HUES48 (cell line): ENCODE data around the gene DBN1.

Experiments used
- H3K27ac ChIP-seq: one replicate; pipeline ENCODE4 v1.7.0; 2013; ENCODE audit warnings: low read depth, low read length, inconsistent platforms
- H3K27me3 ChIP-seq: 2 replicates; pipeline ENCODE4 v1.6.1; 2013; ENCODE audit warnings: mild to moderate bottlenecking, low read length; ENCODE audit not compliant: control insufficient read depth, insufficient read depth
- H3K36me3 ChIP-seq: 2 replicates; pipeline ENCODE4 v1.6.1; 2013; ENCODE audit warnings: low read length; ENCODE audit not compliant: control insufficient read depth, insufficient read depth
- H3K4me1 ChIP-seq: 2 replicates; pipeline ENCODE4 v1.6.1; 2013; ENCODE audit warnings: mild to moderate bottlenecking, low read length; ENCODE audit not compliant: control insufficient read depth, insufficient read depth
- H3K4me3 ChIP-seq: 2 replicates; pipeline ENCODE4 v1.5.1; 2013; ENCODE audit warnings: mild to moderate bottlenecking, low read depth, low read length
- H3K9ac ChIP-seq: 2 replicates; pipeline ENCODE4 v1.6.1; 2013; ENCODE audit warnings: mild to moderate bottlenecking, low read depth, low read length, moderate library complexity
- H3K9me3 ChIP-seq: 2 replicates; pipeline ENCODE4 v1.6.1; 2013; ENCODE audit warnings: low read length; ENCODE audit not compliant: control insufficient read depth, insufficient read depth

DBN1 gene

DNA sequence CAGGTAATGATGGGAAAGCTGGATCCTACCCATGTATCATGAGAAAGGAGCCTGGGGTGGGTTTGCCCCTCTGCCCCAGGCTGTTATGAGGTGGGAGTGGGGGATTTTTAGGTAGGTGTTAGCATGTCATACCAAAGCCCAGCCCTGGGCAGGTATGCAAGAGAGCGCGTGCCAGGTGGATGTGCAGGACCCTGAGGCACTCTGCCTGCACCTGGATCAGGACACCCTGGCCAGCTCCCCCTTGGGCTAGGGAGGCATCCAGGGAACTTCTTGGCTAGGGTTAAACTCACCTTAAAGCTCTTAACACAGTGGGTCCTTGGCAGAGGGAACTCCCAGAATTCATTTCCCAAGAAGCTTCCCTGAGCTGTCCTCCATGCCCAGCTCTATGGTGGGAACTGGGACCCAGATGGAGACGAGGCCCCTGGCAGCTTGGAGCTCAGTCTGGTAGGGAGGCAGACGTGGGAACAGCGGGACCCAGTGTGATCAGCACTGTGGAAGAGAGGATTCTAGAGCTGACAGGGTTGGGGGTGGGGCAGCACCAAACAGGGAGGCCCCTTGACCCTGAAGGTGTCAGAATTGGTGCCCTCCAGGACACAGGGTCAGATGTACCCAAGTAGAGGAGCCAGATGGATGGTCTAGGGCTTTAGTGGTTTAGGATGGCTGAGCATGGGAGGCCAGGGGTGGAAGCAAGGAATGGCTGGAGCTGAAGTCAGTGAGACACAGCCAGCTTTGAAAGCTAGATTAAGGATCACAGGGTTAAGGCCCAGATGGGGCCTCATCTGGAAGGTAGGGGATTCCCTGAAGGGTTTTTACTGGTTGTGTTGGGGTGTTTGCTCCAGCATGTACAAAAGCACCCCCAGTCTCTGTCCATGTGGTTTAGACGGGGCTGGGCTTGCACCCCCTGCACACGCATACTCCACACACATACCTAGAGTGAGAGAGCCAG, 29.1 kb downstream of the DBN1 start:
- Histone ChIP-seq H3K9ac (no peak overlapping the region), H3K4me1 (peaks cover 31% of the 10 kb centered on the region)

GRCh38 chr5:177443144-177443983, 30.1 kb downstream of the DBN1 start:
- Histone ChIP-seq H3K4me1 (peaks cover 29% of the 10 kb centered on the region), H3K4me3 (no peak overlapping the region), H3K9me3 (no peaks in the 10 kb centered on the region), H3K9ac (no peak overlapping the region), H3K27me3 (peaks cover 16% of the 10 kb centered on the region), H3K36me3 (peaks cover 10% of the 10 kb centered on the region; the same call in 1 of the 2 replicates), H3K27ac (no peak overlapping the region)

More for the DNA sequence above, 29.1 kb downstream of the DBN1 start:
- H3K27ac ChIP-seq = no peak overlapping the region
- no peaks in the 10 kb centered on the region for H3K9me3 ChIP-seq
- H3K27me3 ChIP-seq = peaks cover 16% of the 10 kb centered on the region
- H3K36me3 ChIP-seq = peaks cover 5% of the 10 kb centered on the region; the same call in 1 of the 2 replicates
- no peak overlapping the region for H3K4me3 ChIP-seq

DNA sequence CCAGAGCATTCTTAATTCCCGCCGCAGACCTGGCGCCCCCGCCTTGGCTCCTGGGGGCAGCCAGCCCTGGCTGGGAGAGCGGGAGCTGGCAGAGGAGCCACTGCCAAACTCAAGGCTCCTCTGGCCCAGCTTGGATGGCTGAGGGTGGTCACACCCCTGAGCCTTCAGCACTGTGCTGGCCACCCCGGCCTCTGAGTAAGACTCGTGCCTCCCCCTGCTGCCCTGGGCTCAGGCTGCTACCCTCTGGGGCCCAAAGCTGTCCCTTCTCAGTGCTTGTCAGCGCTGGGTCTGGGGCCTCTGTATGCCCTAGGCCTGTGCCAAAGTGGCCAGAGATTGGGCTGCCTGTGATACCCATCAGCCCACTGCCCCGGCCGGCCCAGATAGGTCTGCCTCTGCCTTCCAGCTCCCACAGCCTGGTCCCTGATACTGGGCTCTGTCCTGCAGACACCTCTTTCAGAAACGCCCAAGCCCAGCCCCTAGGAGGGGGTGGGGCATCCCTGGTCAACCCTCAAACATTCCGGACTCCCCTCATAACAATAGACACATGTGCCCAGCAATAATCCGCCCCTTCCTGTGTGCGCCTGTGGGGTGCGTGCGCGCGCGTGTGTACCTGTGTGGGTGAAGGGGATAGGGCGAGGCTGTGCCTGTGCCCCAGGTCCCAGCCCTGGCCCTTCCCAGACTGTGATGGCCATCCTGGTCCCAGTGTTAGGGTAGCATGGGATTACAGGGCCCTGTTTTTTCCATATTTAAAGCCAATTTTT, 31.2 kb downstream of the DBN1 start:
- H3K36me3 ChIP-seq = peaks cover 20% of the 10 kb centered on the region
- H3K4me1 ChIP-seq = peaks cover 19% of the 10 kb centered on the region
- H3K27ac ChIP-seq = no peak overlapping the region
- no peaks in the 10 kb centered on the region for H3K9me3 ChIP-seq
- H3K9ac ChIP-seq = no peak overlapping the region
- H3K27me3 ChIP-seq = peaks cover 16% of the 10 kb centered on the region
- no peak overlapping the region for H3K4me3 ChIP-seq

GRCh38 chr5:177440990-177441780, 32.2 kb downstream of the DBN1 start:
- H3K9ac ChIP-seq = no peak overlapping the region
- H3K4me1 ChIP-seq = peaks cover 17% of the 10 kb centered on the region
- no peaks in the 10 kb centered on the region for H3K9me3 ChIP-seq
- no peak overlapping the region for H3K27ac ChIP-seq
- H3K4me3 ChIP-seq = no peak overlapping the region
- peaks cover 16% of the 10 kb centered on the region for H3K27me3 ChIP-seq
- peaks cover 26% of the 10 kb centered on the region for H3K36me3 ChIP-seq

- peaks cover 12% of the 10 kb centered on the region; the same call in 1 of the 2 replicates for H3K4me1 ChIP-seq
- no peaks in the 10 kb centered on the region for H3K9me3 ChIP-seq
- peaks cover 30% of the 10 kb centered on the region for H3K36me3 ChIP-seq
- peaks cover 10% of the 10 kb centered on the region for H3K27me3 ChIP-seq
- H3K4me3 ChIP-seq = no peak overlapping the region
- H3K27ac ChIP-seq = no peak overlapping the region
- H3K9ac ChIP-seq = no peak overlapping the region
Measured at GRCh38 chr5:177440211-177440989, 33.0 kb downstream of the DBN1 start.

- H3K4me1 ChIP-seq = peaks cover 9% of the 10 kb centered on the region; the same call in 1 of the 2 replicates
- peaks cover 38% of the 10 kb centered on the region for H3K36me3 ChIP-seq
- H3K27me3 ChIP-seq = 0 out of 2 replicates have a peak, but pooled peaks cover 4% of the 10 kb centered on the region
- H3K27ac ChIP-seq = no peak overlapping the region
- no peaks in the 10 kb centered on the region for H3K9me3 ChIP-seq
- H3K4me3 ChIP-seq = no peak overlapping the region
- no peak overlapping the region for H3K9ac ChIP-seq
Measured at GRCh38 chr5:177439518-177440053, 33.8 kb downstream of the DBN1 start.

GRCh38 chr5:177438468-177438867, 35.0 kb downstream of the DBN1 start:
- Histone ChIP-seq H3K36me3 (peaks cover 48% of the 10 kb centered on the region), H3K4me1 (peaks cover 9% of the 10 kb centered on the region; the same call in 1 of the 2 replicates), H3K27me3 (no peaks in the 10 kb centered on the region), H3K4me3 (no peak overlapping the region), H3K27ac (no peak overlapping the region), H3K9me3 (no peaks in the 10 kb centered on the region), H3K9ac (no peak overlapping the region)

DNA sequence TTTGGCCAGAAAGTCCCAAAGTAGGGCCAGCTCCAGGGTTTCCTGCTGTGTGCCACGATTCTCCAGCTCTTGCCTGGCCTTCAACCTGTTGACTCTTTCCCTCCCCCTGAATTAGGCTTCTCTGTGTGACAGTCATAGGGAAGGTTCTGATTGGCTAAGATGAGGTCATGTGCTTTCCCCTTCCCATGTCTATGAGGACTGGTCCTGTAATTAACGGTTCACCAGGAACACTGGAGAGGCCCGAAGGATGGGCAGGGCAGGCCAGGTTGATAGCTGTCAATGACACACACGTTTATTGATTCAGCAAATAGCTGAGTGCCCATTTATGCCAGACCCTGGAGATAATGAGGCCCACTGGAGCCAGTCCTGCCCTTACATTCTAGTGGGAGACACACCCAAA, 35.8 kb downstream of the DBN1 start:
- Histone ChIP-seq H3K9ac (no peak overlapping the region), H3K4me1 (peaks cover 9% of the 10 kb centered on the region; the same call in 1 of the 2 replicates), H3K4me3 (no peak overlapping the region), H3K36me3 (peaks cover 56% of the 10 kb centered on the region), H3K9me3 (no peaks in the 10 kb centered on the region), H3K27ac (no peak overlapping the region), H3K27me3 (no peaks in the 10 kb centered on the region)

DNA sequence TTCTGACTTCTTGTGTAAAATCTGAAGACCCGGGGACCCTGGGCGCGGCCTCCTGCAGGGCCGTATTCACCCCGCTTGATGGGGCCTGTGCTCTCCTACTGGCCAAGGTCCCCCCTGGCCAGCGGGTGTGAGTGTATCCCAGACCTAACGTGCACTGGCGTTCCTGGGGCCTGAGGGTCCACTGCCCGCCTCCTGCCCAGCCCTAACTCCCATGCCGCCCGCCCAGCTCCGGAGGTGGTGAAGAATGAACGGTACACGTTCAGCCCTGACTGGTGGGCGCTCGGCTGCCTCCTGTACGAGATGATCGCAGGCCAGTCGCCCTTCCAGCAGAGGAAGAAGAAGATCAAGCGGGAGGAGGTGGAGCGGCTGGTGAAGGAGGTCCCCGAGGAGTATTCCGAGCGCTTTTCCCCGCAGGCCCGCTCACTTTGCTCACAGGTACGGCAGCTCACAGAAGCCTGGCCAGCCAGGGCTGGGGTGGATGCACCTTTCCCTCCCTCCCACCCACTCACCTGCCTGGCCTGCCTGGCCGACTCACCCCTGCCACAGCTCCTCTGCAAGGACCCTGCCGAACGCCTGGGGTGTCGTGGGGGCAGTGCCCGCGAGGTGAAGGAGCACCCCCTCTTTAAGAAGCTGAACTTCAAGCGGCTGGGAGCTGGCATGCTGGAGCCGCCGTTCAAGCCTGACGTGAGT, 37.4 kb downstream of the DBN1 start:
- H3K27ac ChIP-seq = no peak overlapping the region
- H3K9ac ChIP-seq = no peak overlapping the region
- H3K4me3 ChIP-seq = no peak overlapping the region
- H3K27me3 ChIP-seq = no peaks in the 10 kb centered on the region
- H3K4me1 ChIP-seq = peaks cover 9% of the 10 kb centered on the region; the same call in 1 of the 2 replicates
- no peaks in the 10 kb centered on the region for H3K9me3 ChIP-seq
- peaks cover 68% of the 10 kb centered on the region for H3K36me3 ChIP-seq
